RWPE1 (cell line): ENCODE measurements around the gene RBM20.
"Not testable (repeated sequence)": the region's sequence is repeated elsewhere in the genome, so short reads cannot be mapped to it uniquely, and the experiment has no call there.

Experiments used
- CTCF ChIA-PET: fragments of 350-600 bp; sonication (Branson Sonifier 250); formaldehyde crosslinking; extraction: SDS; loops from one replicate; lab custom pipeline; 2021; lab: Yijun Ruan, JAX
- POLR2A ChIA-PET: fragments of 400-600 bp; formaldehyde crosslinking; extraction: SDS; loops from one replicate; lab custom pipeline; 2020; ENCODE audit warnings: antibody characterized with exemption; ENCODE audit not compliant: low non-redundant PET; lab: Yijun Ruan, JAX
- DNase-seq: peaks from one replicate; pipeline ENCODE4 v3.0.0; 2012; ENCODE audit warnings: low spot score
- H3K27ac ChIP-seq: fragments of 450-650 bp; 2 replicates; pipeline ENCODE4 v1.5.1; 2017
- CTCF ChIP-seq: fragments of 450-650 bp; conservative IDR thresholded peaks from 2 replicates; pipeline ENCODE4 v1.5.1; 2017; ENCODE audit warnings: low read depth, mild to moderate bottlenecking

Gene RBM20

GRCh38 chr10:110698782-110699201 lies 54.7 kb downstream of the RBM20 start:
- no peak overlapping the region for H3K27ac ChIP-seq
- CTCF ChIA-PET: interaction anchor here (0.7 kb wide), 1 partner anchor 162 kb away, joined by 5 read pairs; no protein-coding TSS in a partner anchor
- no peak for DNase-seq
- TF ChIP-seq CTCF: no peak
- POLR2A ChIA-PET: no interaction called here

GRCh38 chr10:110699859-110700468 lies 55.8 kb downstream of the RBM20 start:
- no peak for TF ChIP-seq CTCF
- CTCF ChIA-PET: no interaction called here

GRCh38 chr10:110700947-110701616 lies 56.9 kb downstream of the RBM20 start:
- ChIA-PET POLR2A (no interaction called here), CTCF (interaction anchor here (0.7 to 1.0 kb wide), 2 partner anchors 27 to 52 kb away, joined by 3 to 4 read pairs; no protein-coding TSS in a partner anchor)
- no peak for DNase-seq
- no peak for TF ChIP-seq CTCF
- H3K27ac ChIP-seq: no peak overlapping the region

More at GRCh38 chr10:110699859-110700468, 55.8 kb downstream of the RBM20 start:
- no peak overlapping the region for H3K27ac ChIP-seq
- POLR2A ChIA-PET: no interaction called here
- no peak for DNase-seq

GRCh38 chr10:110701617-110701971 lies 57.5 kb downstream of the RBM20 start:
- ChIA-PET POLR2A (no interaction called here), CTCF (interaction anchor here (0.7 to 1.0 kb wide), 2 partner anchors 28 to 52 kb away, joined by 3 to 4 read pairs; no protein-coding TSS in a partner anchor)
- TF ChIP-seq CTCF: no peak
- no peak overlapping the region for H3K27ac ChIP-seq
- DNase-seq: no peak

GRCh38 chr10:110704070-110704469 lies 59.9 kb downstream of the RBM20 start:
- TF ChIP-seq CTCF: no peak
- no peak for DNase-seq
- ChIA-PET POLR2A (no interaction called here), CTCF (no interaction called here)
- H3K27ac ChIP-seq: no peak overlapping the region

GRCh38 chr10:110704906-110705476 lies 60.9 kb downstream of the RBM20 start:
- no peak for DNase-seq
- ChIA-PET POLR2A (no interaction called here), CTCF (no interaction called here)
- TF ChIP-seq CTCF: no peak
- H3K27ac ChIP-seq: no peak overlapping the region

- H3K27ac ChIP-seq, POLR2A ChIA-PET, DNase-seq: not testable (repeated sequence)
- CTCF ChIA-PET: interaction anchor here (0.6 to 1.1 kb wide), 2 partner anchors 16 to 33 kb away, joined by 3 to 4 read pairs; no protein-coding TSS in a partner anchor
These were observed 61.5 kb downstream of the RBM20 start for GRCh38 chr10:110705596-110705995.
